Activated CD4-positive, alpha-beta T cell treated with anti-CD3 and anti-CD28 coated beads, Interleukin-2, amount 10 ng/mL, durations not matched to agents 24 days and 14 days (primary cell): ENCODE data around the gene SLC2A4RG. TPM values are rescaled to one million over a fixed set of nuclear protein-coding genes. Genes with fewer than 3 reads are reported as not detected.
A peak's percentile ranks its signal among the peaks of the same experiment; 100 is the strongest.

Experiments used
- DNase-seq: peaks from one replicate; pipeline ENCODE4 v3.0.0; 2022
- H3K27ac Mint-ChIP-seq: one replicate; pipeline ENCODE4 v1.8.0; 2022; ENCODE audit warnings: mild to moderate bottlenecking, mixed read lengths
- H3K27me3 Mint-ChIP-seq: one replicate; pipeline ENCODE4 v1.8.0; 2022; ENCODE audit warnings: mixed read lengths
- H3K36me3 Mint-ChIP-seq: one replicate; pipeline ENCODE4 v1.8.0; 2022; ENCODE audit warnings: low read depth, mild to moderate bottlenecking, mixed read lengths
- H3K4me1 Mint-ChIP-seq: one replicate; pipeline ENCODE4 v1.8.0; 2021; ENCODE audit warnings: mixed read lengths
- H3K4me3 Mint-ChIP-seq: one replicate; pipeline ENCODE4 v1.8.0; 2022; ENCODE audit warnings: mild to moderate bottlenecking, moderate library complexity, mixed read lengths
- H3K9me3 Mint-ChIP-seq: one replicate; pipeline ENCODE4 v1.8.0; 2021; ENCODE audit warnings: mixed read lengths
- intact Hi-C: fragments of 100-400 bp; cut with micrococcal nuclease; formaldehyde crosslinking; loops from one replicate; pipeline ENCODE4 v1.15.1; 2023
- total RNA-seq: library from RNA; stranded (reverse); gene quantifications from 2 replicates; pipeline ENCODE4 v1.2.3, GENCODE V29; 2022

SLC2A4RG gene
- total RNA-seq, 1 donor from 2014 or later, result 41.0 TPM

GRCh38 chr20:63736893-63737694, 2.5 kb upstream of the SLC2A4RG start:
- H3K4me3 Mint-ChIP-seq, result peak overlapping the region; percentile 81
- H3K4me1 Mint-ChIP-seq, result peaks cover 19% of the 10 kb centered on the region
- peak; percentile 85 for DNase-seq
- H3K36me3 Mint-ChIP-seq, result peaks cover 17% of the 10 kb centered on the region
- peak overlapping the region; percentile 49 for H3K27ac Mint-ChIP-seq
- intact Hi-C loops, result loop anchor here (1.0 to 10.0 kb wide), 2 partner anchors 14 to 238 kb away; partner anchors contain the start of gene SAMD10
- H3K27me3 Mint-ChIP-seq, result no peaks in the 10 kb centered on the region
- H3K9me3 Mint-ChIP-seq, result no peaks in the 10 kb centered on the region

DNA sequence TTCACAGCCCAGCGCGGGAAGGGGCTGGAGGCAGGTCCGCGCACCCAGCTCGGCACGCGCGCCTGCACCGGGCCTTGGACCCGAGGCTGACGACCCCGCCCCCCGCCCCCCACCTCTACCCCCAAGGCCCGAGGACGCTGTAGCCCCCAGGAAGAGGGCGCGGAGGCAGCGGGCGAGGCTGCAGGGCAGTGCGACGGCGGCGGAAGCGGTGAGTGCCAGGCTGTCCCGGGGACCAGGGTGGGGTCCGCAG, 2.0 kb upstream of the SLC2A4RG start:
- no peak overlapping the region for H3K27ac Mint-ChIP-seq
- peaks cover 19% of the 10 kb centered on the region for H3K4me1 Mint-ChIP-seq
- DNase-seq, result no peak
- H3K36me3 Mint-ChIP-seq, result peaks cover 17% of the 10 kb centered on the region
- H3K27me3 Mint-ChIP-seq, result no peaks in the 10 kb centered on the region
- intact Hi-C loops, result loop anchor here (1.0 to 10.0 kb wide), 2 partner anchors 14 to 237 kb away; partner anchors contain the start of gene SAMD10
- no peaks in the 10 kb centered on the region for H3K9me3 Mint-ChIP-seq
- H3K4me3 Mint-ChIP-seq, result peak overlapping the region; percentile 59

DNA sequence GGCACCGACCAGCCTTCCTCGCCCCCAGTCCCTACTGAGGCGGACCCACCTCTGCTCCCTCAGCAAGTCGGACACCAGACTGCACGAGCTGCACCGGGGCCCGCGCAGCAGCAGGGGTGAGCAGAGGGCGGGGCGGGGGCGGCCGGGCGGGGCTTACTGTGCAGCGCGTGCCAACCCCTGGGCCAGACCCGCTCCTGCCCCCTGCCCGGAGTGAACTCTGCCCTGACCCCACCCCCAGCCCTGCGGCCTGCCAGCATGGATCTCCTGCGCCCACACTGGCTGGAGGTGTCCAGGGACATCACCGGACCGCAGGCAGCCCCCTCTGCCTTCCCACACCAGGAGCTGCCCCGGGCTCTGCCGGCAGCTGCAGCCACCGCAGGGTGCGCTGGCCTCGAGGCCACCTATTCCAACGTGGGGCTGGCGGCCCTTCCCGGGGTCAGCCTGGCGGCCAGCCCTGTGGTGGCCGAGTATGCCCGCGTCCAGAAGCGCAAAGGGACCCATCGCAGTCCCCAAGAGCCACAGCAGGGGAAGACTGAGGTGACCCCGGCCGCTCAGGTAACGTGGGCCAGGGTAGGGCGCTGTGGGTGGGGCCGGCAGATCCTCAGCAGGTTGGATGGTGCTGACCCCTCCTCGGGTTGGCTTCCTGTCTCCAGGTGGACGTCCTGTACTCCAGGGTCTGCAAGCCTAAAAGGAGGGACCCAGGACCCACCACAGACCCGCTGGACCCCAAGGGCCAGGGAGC, 1.5 kb upstream of the SLC2A4RG start:
- peak; percentile 80 for DNase-seq
- H3K9me3 Mint-ChIP-seq, result no peaks in the 10 kb centered on the region
- H3K27me3 Mint-ChIP-seq, result no peaks in the 10 kb centered on the region
- H3K4me3 Mint-ChIP-seq, result peak overlapping the region; percentile 59
- no peak overlapping the region for H3K27ac Mint-ChIP-seq
- intact Hi-C loops, result loop anchor here (1.0 to 10.0 kb wide), 2 partner anchors 13 to 237 kb away; partner anchors contain the start of gene SAMD10
- H3K36me3 Mint-ChIP-seq, result peaks cover 17% of the 10 kb centered on the region
- peaks cover 19% of the 10 kb centered on the region for H3K4me1 Mint-ChIP-seq

DNA sequence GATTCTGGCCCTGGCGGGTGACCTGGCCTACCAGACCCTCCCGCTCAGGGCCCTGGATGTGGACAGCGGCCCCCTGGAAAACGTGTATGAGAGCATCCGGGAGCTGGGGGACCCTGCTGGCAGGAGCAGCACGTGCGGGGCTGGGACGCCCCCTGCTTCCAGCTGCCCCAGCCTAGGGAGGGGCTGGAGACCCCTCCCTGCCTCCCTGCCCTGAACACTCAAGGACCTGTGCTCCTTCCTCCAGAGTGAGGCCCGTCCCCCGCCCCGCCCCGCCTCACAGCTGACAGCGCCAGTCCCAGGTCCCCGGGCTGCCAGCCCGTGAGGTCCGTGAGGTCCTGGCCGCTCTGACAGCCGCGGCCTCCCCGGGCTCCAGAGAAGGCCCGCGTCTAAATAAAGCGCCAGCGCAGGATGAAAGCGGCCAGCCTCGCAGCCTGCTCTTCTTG, 868 bp upstream of the SLC2A4RG start:
- H3K9me3 Mint-ChIP-seq, result no peaks in the 10 kb centered on the region
- intact Hi-C loops, result loop anchor here (10.0 kb wide), 1 partner anchor 236 kb away; the partner anchor contains the start of gene SAMD10
- H3K4me3 Mint-ChIP-seq, result peak overlapping the region; percentile 59
- no peaks in the 10 kb centered on the region for H3K27me3 Mint-ChIP-seq
- H3K36me3 Mint-ChIP-seq, result peaks cover 15% of the 10 kb centered on the region
- DNase-seq, result peak; percentile 72
- H3K4me1 Mint-ChIP-seq, result peaks cover 19% of the 10 kb centered on the region
- H3K27ac Mint-ChIP-seq, result no peak overlapping the region

DNA sequence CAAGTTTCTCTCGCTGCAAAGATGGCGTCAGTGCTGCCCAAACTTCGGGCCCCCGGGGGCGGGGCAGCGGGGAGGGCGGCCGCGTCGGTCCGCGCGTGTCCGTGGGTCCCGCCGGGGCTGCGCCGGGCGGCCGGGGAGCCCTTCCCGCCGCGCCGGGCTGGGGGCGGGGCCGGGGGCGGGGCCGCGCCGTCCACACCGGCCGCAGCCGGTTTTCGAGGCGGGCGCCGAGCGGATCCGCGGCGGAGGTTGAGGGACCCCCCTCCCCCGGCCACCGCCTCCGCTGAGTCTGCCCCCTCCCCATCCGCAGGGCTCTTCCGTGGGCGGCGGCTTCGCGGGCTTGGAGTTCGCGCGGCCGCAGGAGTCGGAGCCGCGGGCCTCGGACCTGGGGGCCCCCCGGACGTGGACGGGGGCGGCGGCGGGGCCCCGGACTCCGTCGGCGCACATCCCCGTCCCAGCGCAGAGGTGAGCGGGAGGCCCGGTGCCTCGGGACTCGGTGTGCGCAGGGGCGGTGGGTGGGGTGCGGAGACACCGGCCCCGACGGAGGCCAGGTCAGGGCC, 572 bp downstream of the SLC2A4RG start:
- intact Hi-C loops, result loop anchor here (5.0 kb wide), 1 partner anchor 33 kb away; the partner anchor contains the start of genes ARFRP1 and ZGPAT
- DNase-seq, result peak; percentile 89
- H3K9me3 Mint-ChIP-seq, result no peaks in the 10 kb centered on the region
- peaks cover 15% of the 10 kb centered on the region for H3K4me1 Mint-ChIP-seq
- no peak overlapping the region for H3K27ac Mint-ChIP-seq
- H3K36me3 Mint-ChIP-seq, result peaks cover 9% of the 10 kb centered on the region
- H3K27me3 Mint-ChIP-seq, result no peaks in the 10 kb centered on the region
- peak overlapping the region; percentile 51 for H3K4me3 Mint-ChIP-seq

GRCh38 chr20:63740627-63741353, 1.2 kb downstream of the SLC2A4RG start:
- H3K9me3 Mint-ChIP-seq, result no peaks in the 10 kb centered on the region
- peak overlapping the region; percentile 51 for H3K4me3 Mint-ChIP-seq
- intact Hi-C loops, result loop anchor here (5.0 kb wide), 1 partner anchor 33 kb away; the partner anchor contains the start of genes ARFRP1 and ZGPAT
- H3K27me3 Mint-ChIP-seq, result no peaks in the 10 kb centered on the region
- no peak overlapping the region for H3K27ac Mint-ChIP-seq
- H3K4me1 Mint-ChIP-seq, result peaks cover 15% of the 10 kb centered on the region
- peak; percentile 80 for DNase-seq
- H3K36me3 Mint-ChIP-seq, result peaks cover 9% of the 10 kb centered on the region

DNA sequence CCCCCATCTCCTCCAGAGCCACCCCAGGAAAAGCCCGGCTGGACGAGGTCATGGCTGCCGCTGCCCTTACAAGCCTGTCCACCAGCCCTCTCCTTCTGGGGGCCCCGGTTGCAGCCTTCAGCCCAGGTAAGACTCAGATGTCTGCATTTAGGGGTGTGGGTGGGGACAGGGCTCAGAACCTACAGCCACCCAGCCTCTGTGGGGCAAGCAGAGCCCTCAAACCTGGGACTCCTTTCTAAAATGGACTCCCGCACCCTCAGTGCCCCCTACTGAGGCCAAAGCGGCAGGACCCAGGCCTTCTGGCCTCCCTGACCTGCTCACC, 1.7 kb downstream of the SLC2A4RG start:
- Mint-ChIP-seq H3K4me1 (peaks cover 10% of the 10 kb centered on the region), H3K27ac (no peak overlapping the region), H3K4me3 (peak overlapping the region; percentile 51), H3K36me3 (peaks cover 4% of the 10 kb centered on the region), H3K27me3 (no peaks in the 10 kb centered on the region), H3K9me3 (no peaks in the 10 kb centered on the region)
- peak; percentile 60 for DNase-seq
- intact Hi-C loops, result loop anchor here (5.0 kb wide), 1 partner anchor 34 kb away; the partner anchor contains the start of genes ARFRP1 and ZGPAT

DNA sequence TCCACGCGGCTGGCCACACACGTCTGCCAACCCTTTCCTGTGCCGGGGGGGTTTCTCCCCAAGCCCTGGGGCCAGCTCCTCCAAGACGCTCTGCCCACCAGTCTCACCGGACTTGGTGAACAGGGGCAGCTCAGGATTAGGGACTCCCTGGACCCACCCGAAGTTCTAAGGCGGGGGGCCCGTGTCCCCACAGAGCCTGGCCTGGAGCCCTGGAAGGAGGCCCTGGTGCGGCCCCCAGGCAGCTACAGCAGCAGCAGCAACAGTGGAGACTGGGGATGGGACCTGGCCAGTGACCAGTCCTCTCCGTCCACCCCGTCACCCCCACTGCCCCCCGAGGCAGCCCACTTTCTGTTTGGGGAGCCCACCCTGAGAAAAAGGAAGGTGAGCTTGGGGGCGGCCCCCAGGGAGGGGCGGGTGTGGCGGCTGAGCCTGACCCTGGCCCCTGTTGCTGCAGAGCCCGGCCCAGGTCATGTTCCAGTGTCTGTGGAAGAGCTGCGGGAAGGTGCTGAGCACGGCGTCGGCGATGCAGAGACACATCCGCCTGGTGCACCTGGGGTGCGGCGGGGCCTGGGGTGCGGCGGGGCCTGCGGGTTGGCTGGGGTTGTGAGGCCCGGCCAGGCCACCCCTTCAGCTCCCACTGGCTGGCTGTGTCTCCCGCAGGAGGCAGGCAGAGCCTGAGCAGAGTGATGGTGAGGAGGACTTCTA, 2.3 kb downstream of the SLC2A4RG start:
- Mint-ChIP-seq H3K27ac (no peak overlapping the region), H3K36me3 (peaks cover 3% of the 10 kb centered on the region), H3K9me3 (no peaks in the 10 kb centered on the region), H3K4me3 (peak overlapping the region; percentile 51), H3K27me3 (no peaks in the 10 kb centered on the region), H3K4me1 (peaks cover 5% of the 10 kb centered on the region)
- intact Hi-C loops, result loop anchor here (5.0 kb wide), 1 partner anchor 35 kb away; the partner anchor contains the start of genes ARFRP1 and ZGPAT
- no peak for DNase-seq

DNA sequence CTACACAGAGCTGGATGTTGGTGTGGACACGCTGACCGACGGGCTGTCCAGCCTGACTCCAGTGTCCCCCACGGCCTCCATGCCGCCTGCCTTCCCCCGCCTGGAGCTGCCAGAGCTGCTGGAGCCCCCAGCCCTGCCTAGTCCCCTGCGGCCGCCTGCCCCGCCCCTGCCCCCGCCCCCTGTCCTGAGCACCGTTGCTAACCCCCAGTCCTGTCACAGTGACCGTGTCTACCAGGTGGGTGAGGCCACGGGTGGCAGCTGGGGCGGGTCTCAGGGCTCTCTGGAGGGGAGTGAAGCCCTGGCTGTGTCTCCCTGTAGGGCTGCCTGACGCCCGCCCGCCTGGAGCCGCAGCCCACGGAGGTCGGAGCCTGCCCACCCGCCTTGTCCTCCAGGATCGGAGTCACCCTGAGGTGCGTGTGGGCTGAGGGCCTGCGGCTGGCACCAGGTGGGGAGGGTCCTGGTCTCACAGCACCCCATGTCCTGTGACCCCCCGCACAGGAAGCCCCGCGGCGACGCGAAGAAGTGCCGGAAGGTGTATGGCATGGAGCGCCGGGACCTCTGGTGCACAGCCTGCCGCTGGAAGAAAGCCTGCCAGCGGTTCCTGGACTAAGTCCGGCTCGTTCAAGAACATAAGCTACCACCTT, 2.9 kb downstream of the SLC2A4RG start:
- peaks cover 3% of the 10 kb centered on the region for H3K4me1 Mint-ChIP-seq
- H3K9me3 Mint-ChIP-seq, result no peaks in the 10 kb centered on the region

GRCh38 chr20:63743210-63743970, 3.8 kb downstream of the SLC2A4RG start:
- Mint-ChIP-seq H3K27me3 (no peaks in the 10 kb centered on the region), H3K9me3 (no peaks in the 10 kb centered on the region)
- intact Hi-C loops, result loop anchor here (5.0 kb wide), 1 partner anchor 36 kb away; the partner anchor contains the start of genes ARFRP1 and ZGPAT

More for the DNA sequence above, 2.9 kb downstream of the SLC2A4RG start:
- H3K4me3 Mint-ChIP-seq, result no peak overlapping the region
- H3K27me3 Mint-ChIP-seq, result no peaks in the 10 kb centered on the region
- H3K36me3 Mint-ChIP-seq, result peaks cover 3% of the 10 kb centered on the region
- no peak overlapping the region for H3K27ac Mint-ChIP-seq
- DNase-seq, result no peak
- intact Hi-C loops, result loop anchor here (5.0 kb wide), 1 partner anchor 35 kb away; the partner anchor contains the start of genes ARFRP1 and ZGPAT

GRCh38 chr20:63744158-63744557, 4.6 kb downstream of the SLC2A4RG start:
- Mint-ChIP-seq H3K4me3 (no peak overlapping the region), H3K27me3 (no peaks in the 10 kb centered on the region), H3K27ac (no peak overlapping the region), H3K9me3 (no peaks in the 10 kb centered on the region), H3K4me1 (no peaks in the 10 kb centered on the region), H3K36me3 (peaks cover 3% of the 10 kb centered on the region)
- intact Hi-C loops, result loop anchor here (5.0 kb wide), 1 partner anchor 37 kb away; the partner anchor contains the start of genes ARFRP1 and ZGPAT
- no peak for DNase-seq

More at GRCh38 chr20:63743210-63743970, 3.8 kb downstream of the SLC2A4RG start:
- peaks cover 3% of the 10 kb centered on the region for H3K36me3 Mint-ChIP-seq
- H3K4me1 Mint-ChIP-seq, result peaks cover 2% of the 10 kb centered on the region
- DNase-seq, result no peak
- no peak overlapping the region for H3K4me3 Mint-ChIP-seq
- H3K27ac Mint-ChIP-seq, result no peak overlapping the region
